Tibial nerve (tissue), 4 donors: Measurements from ENCODE around the gene GALNT1. TPM values are rescaled to one million over a fixed set of nuclear protein-coding genes. Genes with fewer than 3 reads are reported as not detected.

Source experiments
- DNase-seq, 2 donors: peaks; one replicate each; pipeline ENCODE4 v3.0.0-alpha.2; 2019; ENCODE audit warnings: low spot score in 2 of 2
- H3K27ac ChIP-seq, 4 donors: fragments of 200-600 bp; sonication (generic) in 3 of 4; one replicate each; pipeline ENCODE4 v1.5.1; 2017 to 2019; ENCODE audit warnings: mild to moderate bottlenecking in 1 of 4
- H3K27me3 ChIP-seq, 2 donors: fragments of 200-600 bp; sonication (generic) in 1 of 2; one replicate each; pipeline versions ENCODE4 v1.5.1 to v1.6.0; 2017 to 2019
- H3K36me3 ChIP-seq, 3 donors: fragments of 200-600 bp; sonication (generic); one replicate each; pipeline ENCODE4 v1.5.1; 2018 to 2019
- H3K4me1 ChIP-seq, 4 donors: fragments of 200-600 bp; sonication (generic) in 3 of 4; one replicate each; pipeline ENCODE4 v1.5.1; 2017 to 2019
- H3K4me3 ChIP-seq, 4 donors: fragments of 200-600 bp; sonication (generic) in 3 of 4; one replicate each; pipeline ENCODE4 v1.5.1; 2017 to 2019; ENCODE audit warnings: mild to moderate bottlenecking in 1 of 4, moderate library complexity in 1 of 4
- H3K9me3 ChIP-seq, 4 donors: fragments of 200-600 bp; sonication (generic) in 3 of 4; one replicate each; pipeline ENCODE4 v1.5.1; 2017 to 2019
- CTCF ChIP-seq, 5 experiments: fragments of 200-600 bp in 3 of 5; fragments of 450-650 bp in 2 of 5; sonication (generic) in 3 of 5; IDR thresholded peaks; one replicate each; pipeline ENCODE4 v1.5.1; 2016 to 2019; ENCODE audit warnings: antibody characterized with exemption in 5 of 5, mild to moderate bottlenecking in 3 of 5, moderate library complexity in 2 of 5
- EP300 ChIP-seq, 2 donors: sonication (generic); formaldehyde crosslinking; IDR thresholded peaks; one replicate each; pipeline ENCODE4 v1.6.1; 2017; ENCODE audit warnings: antibody characterized with exemption in 2 of 2, mild to moderate bottlenecking in 1 of 2
- POLR2A ChIP-seq, 2 donors: fragments of 450-650 bp; IDR thresholded peaks; one replicate each; pipeline ENCODE4 v1.6.1; 2017; ENCODE audit warnings: antibody characterized with exemption in 2 of 2, mild to moderate bottlenecking in 2 of 2, moderate library complexity in 2 of 2
- WGBS, 2 donors: methylation state at CpG; one replicate each; pipeline ENCODE4 v1.1.5; 2018; 5-methylcytosine and 5-hydroxymethylcytosine counted together
- total RNA-seq, 4 donors: library from RNA; depleted of rRNA; stranded (reverse); fragments of >200 nt; gene quantifications; one replicate each; pipeline ENCODE4 v1.1.0, GENCODE V29; 2016

GALNT1 gene
- total RNA-seq, 4 donors from 2014 or later, result 24.3 to 37.5 (median 27.0) TPM

DNA sequence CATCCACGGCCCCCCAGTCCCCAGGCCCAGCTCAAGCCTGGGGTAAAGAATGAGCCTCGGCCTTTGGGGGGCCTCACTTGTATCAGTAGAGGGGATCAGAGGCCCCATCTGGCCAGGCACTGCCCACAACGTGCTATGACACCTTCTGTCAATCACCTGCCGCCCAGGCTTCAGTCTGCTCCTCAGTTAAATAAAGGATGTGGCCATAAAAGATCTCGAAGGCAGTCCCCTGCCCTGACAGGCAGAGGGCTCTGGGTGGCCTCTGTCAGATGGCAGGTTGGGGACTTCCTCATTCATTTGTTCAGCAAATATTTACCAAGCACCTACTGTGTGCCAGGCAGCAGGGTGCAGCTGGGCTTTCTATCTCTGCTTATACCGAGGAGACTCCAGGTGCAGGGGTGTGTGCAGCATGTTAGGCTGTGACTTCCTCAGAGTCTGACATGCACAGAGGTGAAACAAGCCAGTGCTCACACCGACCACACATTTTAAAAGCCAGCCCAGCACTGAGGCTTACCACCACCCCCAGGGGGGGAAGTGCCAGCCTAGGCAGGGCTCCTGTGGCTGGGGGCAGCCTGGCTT lies 166.4 kb downstream of the GALNT1 start:
- no peak for DNase-seq
- H3K27ac ChIP-seq, result no peak overlapping the region
- H3K9me3 ChIP-seq, result no peaks in the 10 kb centered on the region
- H3K4me1 ChIP-seq, result no peaks in the 10 kb centered on the region
- no peak overlapping the region for H3K4me3 ChIP-seq
- TF ChIP-seq EP300 (IDR thresholded peaks at IDR 0.05), result no peak
- H3K27me3 ChIP-seq, result no peaks in the 10 kb centered on the region
- WGBS, 2 donors, result 44 to 59% methylated on average over 6 to 7 of the region's 7 CpGs
- no peaks in the 10 kb centered on the region for H3K36me3 ChIP-seq

GRCh38 chr18:35749701-35750100 lies 168.2 kb downstream of the GALNT1 start:
- no peak for DNase-seq
- no peaks in the 10 kb centered on the region for H3K4me1 ChIP-seq
- H3K27ac ChIP-seq, result no peak overlapping the region
- TF ChIP-seq CTCF (IDR thresholded peaks at IDR 0.05) (no peak), POLR2A (IDR thresholded peaks at IDR 0.05) (no peak), EP300 (IDR thresholded peaks at IDR 0.05) (no peak)
- no peaks in the 10 kb centered on the region for H3K36me3 ChIP-seq
- no peaks in the 10 kb centered on the region for H3K9me3 ChIP-seq
- H3K4me3 ChIP-seq, result no peak overlapping the region
- WGBS, 2 donors, result 75 to 81% methylated on average over 5 of the region's 5 CpGs
- H3K27me3 ChIP-seq, result no peaks in the 10 kb centered on the region

DNA sequence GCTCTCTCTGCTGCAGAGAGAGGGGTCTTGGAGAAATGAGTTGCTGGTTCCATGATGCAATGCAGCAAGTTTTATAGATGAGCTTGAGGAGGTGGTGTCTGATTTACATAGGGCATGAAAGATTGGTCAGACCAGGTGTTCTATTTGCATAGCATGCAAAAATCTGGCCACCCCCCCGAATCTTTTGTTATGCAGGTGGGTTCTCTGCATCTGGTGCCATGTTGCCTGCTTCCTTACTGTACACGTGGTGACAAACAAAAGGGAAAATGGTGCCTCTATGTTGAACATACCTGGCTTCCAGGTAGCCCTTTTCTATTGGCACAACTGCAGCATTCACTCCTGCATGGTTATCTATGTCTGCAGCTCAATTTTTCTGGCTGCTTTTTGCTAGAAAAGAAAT lies 169.4 kb downstream of the GALNT1 start:
- Histone ChIP-seq H3K4me3 (no peak overlapping the region), H3K4me1 (no peaks in the 10 kb centered on the region), H3K27ac (no peak overlapping the region), H3K27me3 (no peaks in the 10 kb centered on the region), H3K36me3 (no peaks in the 10 kb centered on the region), H3K9me3 (no peaks in the 10 kb centered on the region)
- 58 to 64% methylated on average over 2 of the region's 2 CpGs for WGBS, 2 donors
- TF ChIP-seq EP300 (IDR thresholded peaks at IDR 0.05) (no peak), POLR2A (IDR thresholded peaks at IDR 0.05) (no peak), CTCF (IDR thresholded peaks at IDR 0.05) (no peak)
- no peak for DNase-seq

DNA sequence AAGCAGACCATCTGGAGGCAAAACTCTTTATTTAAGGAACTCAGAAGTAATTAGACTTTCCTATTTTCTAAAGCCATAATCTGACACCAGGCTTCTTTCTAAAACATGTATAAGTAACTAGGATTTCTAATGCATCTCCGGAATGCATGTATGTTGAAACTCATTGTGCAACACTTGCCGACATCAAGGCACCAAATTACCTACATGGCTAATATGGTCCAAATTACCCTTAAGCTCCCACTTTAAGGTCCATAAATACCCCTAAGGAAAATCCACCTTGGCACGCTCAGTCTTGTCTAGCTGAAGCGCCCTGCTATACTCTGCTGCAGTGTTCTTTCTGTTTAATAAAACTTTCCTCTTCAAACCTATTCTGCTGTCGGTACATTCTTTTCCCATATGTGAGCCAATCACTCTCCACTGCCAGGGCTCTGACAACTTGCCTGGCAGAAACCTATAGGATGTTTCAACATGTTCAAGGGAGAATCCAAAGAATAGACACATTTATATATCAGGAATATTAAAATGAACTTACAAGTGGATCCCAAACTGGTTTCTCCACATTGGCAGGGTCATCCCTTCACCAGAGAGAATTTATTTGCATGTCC lies 171.9 kb downstream of the GALNT1 start:
- 73 to 82% methylated on average over 5 of the region's 5 CpGs for WGBS, 2 donors
- H3K9me3 ChIP-seq, result peaks cover 0 to 5% (median 0%) of the 10 kb centered on the region in 4 donors
- no peak overlapping the region for H3K27ac ChIP-seq
- peaks cover 0 to 5% (median 0%) of the 10 kb centered on the region in 4 donors for H3K4me1 ChIP-seq
- H3K36me3 ChIP-seq, result no peaks in the 10 kb centered on the region
- H3K4me3 ChIP-seq, result no peak overlapping the region
- DNase-seq, result no peak
- H3K27me3 ChIP-seq, result no peaks in the 10 kb centered on the region
- TF ChIP-seq CTCF (IDR thresholded peaks at IDR 0.05) (no peak), POLR2A (IDR thresholded peaks at IDR 0.05) (no peak), EP300 (IDR thresholded peaks at IDR 0.05) (no peak)

- TF ChIP-seq EP300 (IDR thresholded peaks at IDR 0.05), result no peak
- no peak for TF ChIP-seq POLR2A (IDR thresholded peaks at IDR 0.05)
- no peak for TF ChIP-seq CTCF (IDR thresholded peaks at IDR 0.05)
- H3K9me3 ChIP-seq, result peaks cover 0 to 5% (median 0%) of the 10 kb centered on the region in 4 donors
- H3K4me1 ChIP-seq, result peaks cover 0 to 5% (median 0%) of the 10 kb centered on the region in 4 donors
- 81 to 85% methylated on average over 2 to 4 of the region's 4 CpGs for WGBS, 2 donors
- no peaks in the 10 kb centered on the region for H3K27me3 ChIP-seq
- no peak for DNase-seq
- no peaks in the 10 kb centered on the region for H3K36me3 ChIP-seq
- H3K27ac ChIP-seq, result no peak overlapping the region
- H3K4me3 ChIP-seq, result no peak overlapping the region
These were observed 172.9 kb downstream of the GALNT1 start for GRCh38 chr18:35754464-35754863.
